ENCODE data around the gene SLC30A2.
A peak's percentile ranks its signal among the peaks of the same experiment; 100 is the strongest.

Gene SLC30A2

DNA sequence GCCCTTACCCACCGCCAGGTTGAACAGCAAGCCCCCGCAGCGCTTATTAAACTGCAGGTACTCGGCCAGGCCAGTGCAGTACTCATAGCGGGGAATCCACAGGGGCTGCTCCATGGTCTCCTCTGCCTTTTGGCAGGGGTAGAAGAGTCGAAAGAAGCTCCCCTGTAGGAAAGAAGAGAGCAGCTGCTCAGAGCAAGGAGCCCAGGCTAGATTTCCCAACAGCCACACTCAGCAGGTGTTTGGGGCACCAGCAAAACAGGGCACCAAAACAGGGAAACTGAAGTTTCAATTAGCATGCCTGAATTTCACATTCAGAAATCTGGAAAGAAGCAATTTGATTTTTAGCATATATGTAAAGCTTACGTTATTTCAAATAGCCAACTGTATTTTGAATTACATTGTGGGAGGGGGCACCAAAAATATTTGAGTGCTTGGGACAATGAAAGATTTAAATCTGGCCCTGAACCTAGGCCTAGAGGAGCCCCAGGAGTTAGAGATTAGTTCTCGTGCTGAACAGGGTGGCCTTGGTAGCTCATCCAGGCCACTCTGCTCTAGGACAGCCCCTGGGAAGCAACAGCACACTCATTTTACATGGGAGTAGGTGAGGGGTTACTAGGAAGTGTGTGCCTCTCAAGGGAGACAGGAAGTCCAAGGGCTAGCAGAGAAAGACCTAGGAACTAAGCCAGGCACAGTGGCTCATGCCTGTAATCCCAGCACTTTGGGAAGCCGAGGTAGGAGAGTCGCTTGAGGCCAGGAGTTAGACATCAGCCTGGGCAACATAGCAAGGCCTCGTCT, 56.3 kb downstream of the SLC30A2 start:
- Histone ChIP-seq H3K27ac (peak overlapping the region in 10 of 21 experiments; percentile 13 to 89 (median 62)), H3K4me3 (peak overlapping the region in 2 of 7 experiments; percentile 13 to 19)

DNA sequence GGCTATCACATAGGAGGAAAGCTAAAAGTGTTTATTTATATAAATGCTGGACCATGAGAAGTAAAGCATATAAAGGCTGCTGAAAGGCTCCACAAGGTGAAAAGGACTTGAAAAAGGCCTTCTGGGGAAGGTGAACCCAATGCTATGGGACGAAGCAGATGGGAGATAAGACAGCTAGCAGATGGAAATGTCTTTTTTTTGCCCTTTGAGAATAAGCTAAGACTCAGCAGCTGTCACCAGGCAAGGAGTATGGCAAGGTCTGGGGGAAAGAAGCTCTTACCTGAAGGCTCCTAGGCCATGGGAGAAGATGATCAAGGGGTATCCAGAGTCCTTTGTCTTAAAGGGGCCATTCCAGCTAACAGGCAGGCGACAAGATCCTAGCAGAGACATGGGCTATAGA, 58.0 kb downstream of the SLC30A2 start:
- Histone ChIP-seq H3K4me3 (no peak overlapping the region), H3K27ac (no peak overlapping the region)
